H1 (cell line): Measurements from ENCODE around the gene OAT. TPM values are rescaled to one million over a fixed set of nuclear protein-coding genes. Genes with fewer than 3 reads are reported as not detected.

Source experiments
- CTCF ChIA-PET: fragments of 300-600 bp; sonication (Branson Sonifier 250); formaldehyde crosslinking; loops from one replicate; lab custom pipeline; 2021; ENCODE audit not compliant: partially characterized antibody; lab: Charles Lee
- POLR2A ChIA-PET: fragments of 300-600 bp; sonication (Branson Sonifier 250); formaldehyde crosslinking; loops from one replicate; lab custom pipeline; 2021; ENCODE audit warnings: inconsistent platforms; ENCODE audit not compliant: partially characterized antibody; lab: Charles Lee
- DNase-seq, 2 experiments: peaks; one replicate each; pipeline versions ENCODE4 v3.0.0 to v3.0.0-alpha.2; 2010 to 2022; ENCODE audit warnings: low spot score in 2 of 2, low read depth in 1 of 2, mixed read lengths in 1 of 2
- FAIRE-seq: peaks from 2 replicates; lab custom pipeline; 2011; peaks lifted over from hg19 to GRCh38; lab: Jason Lieb, UNC
- H2AFZ ChIP-seq: 2 replicates; pipeline ENCODE4 v1.8.1; 2012; ENCODE audit warnings: low read length, inconsistent platforms
- H2AK5ac ChIP-seq: 2 replicates; pipeline ENCODE4 v1.6.1; 2013; ENCODE audit warnings: low read depth, low read length
- H2BK120ac ChIP-seq: replicated peaks from 2 replicates; pipeline ENCODE3; 2013; ENCODE audit warnings: low read depth, low read length, inconsistent platforms
- H2BK12ac ChIP-seq: 2 replicates; pipeline ENCODE4 v1.6.1; 2013; ENCODE audit warnings: low read depth, low read length
- H2BK15ac ChIP-seq: 2 replicates; pipeline ENCODE4 v1.6.1; 2013; ENCODE audit warnings: low read length
- H2BK20ac ChIP-seq: 2 replicates; pipeline ENCODE4 v1.6.1; 2013; ENCODE audit warnings: low read length
- H2BK5ac ChIP-seq: 2 replicates; pipeline ENCODE4 v1.6.1; 2013; ENCODE audit warnings: low read depth, low read length
- H3K14ac ChIP-seq: 2 replicates; pipeline ENCODE4 v1.6.1; 2013; ENCODE audit warnings: inconsistent platforms; ENCODE audit not compliant: insufficient read length
- H3K18ac ChIP-seq: 2 replicates; pipeline ENCODE4 v1.6.1; 2013; ENCODE audit warnings: low read length; ENCODE audit errors: extremely low read depth
- H3K23ac ChIP-seq: 2 replicates; pipeline ENCODE4 v1.6.1; 2013; ENCODE audit warnings: inconsistent platforms; ENCODE audit not compliant: insufficient read length
- H3K23me2 ChIP-seq: 2 replicates; pipeline ENCODE4 v1.6.1; 2013; ENCODE audit warnings: low read depth, low read length
- H3K27ac ChIP-seq: 2 replicates; pipeline ENCODE4 v1.6.1; 2011; ENCODE audit warnings: low read depth, low read length, inconsistent platforms
- H3K27me3 ChIP-seq, 4 experiments: replicated peaks in 1 of 4; 1 replicate in 1 of 4; 2 replicates in 3 of 4; pipeline versions ENCODE4 v1.6.1 to v1.8.1; 2011 to 2013; ENCODE audit warnings: low read length in 3 of 4, mild to moderate bottlenecking in 3 of 4, inconsistent platforms in 2 of 4, mixed read lengths in 2 of 4, moderate library complexity in 1 of 4; ENCODE audit not compliant: control insufficient read depth in 3 of 4, insufficient read depth in 3 of 4; ENCODE audit errors: extremely low read depth in 1 of 4
- H3K36me3 ChIP-seq, 4 experiments: 2 replicates each; pipeline versions ENCODE4 v1.6.1 to v1.8.1; 2011 to 2013; ENCODE audit warnings: mild to moderate bottlenecking in 4 of 4, low read length in 3 of 4, moderate library complexity in 2 of 4, control low read depth in 1 of 4, inconsistent platforms in 1 of 4; ENCODE audit not compliant: insufficient read depth in 4 of 4, control insufficient read depth in 2 of 4
- H3K4ac ChIP-seq: replicated peaks from 2 replicates; pipeline ENCODE3; 2013; ENCODE audit warnings: low read length, low read depth, mixed read lengths, inconsistent platforms; ENCODE audit not compliant: insufficient read length
- H3K4me1 ChIP-seq, 4 experiments: replicated peaks in 1 of 4; 1 replicate in 1 of 4; 2 replicates in 3 of 4; pipeline versions ENCODE4 v1.6.1 to v1.8.1; 2011 to 2013; ENCODE audit warnings: low read length in 3 of 4, inconsistent platforms in 2 of 4, mixed read lengths in 1 of 4; ENCODE audit not compliant: insufficient read depth in 4 of 4, control insufficient read depth in 3 of 4
- H3K4me2 ChIP-seq, 2 experiments: 2 replicates each; pipeline versions ENCODE4 v1.6.1 to v1.8.1; 2011 to 2013; ENCODE audit warnings: low read depth in 2 of 2, low read length in 2 of 2, control low read depth in 1 of 2, inconsistent platforms in 1 of 2, mild to moderate bottlenecking in 1 of 2; ENCODE audit not compliant: insufficient read depth in 1 of 2
- H3K4me3 ChIP-seq, 4 experiments: fragments of 200-600, 300-600 bp in 1 of 4; sonication (generic), shearing (Covaris generic), sonication (Bioruptor Twin) in 1 of 4; 2 replicates each; pipeline versions ENCODE4 v1.5.1 to v1.8.1; 2011 to 2016; ENCODE audit warnings: low read length in 4 of 4, low read depth in 3 of 4, control low read depth in 2 of 4, inconsistent platforms in 2 of 4, mild to moderate bottlenecking in 2 of 4, mixed read lengths in 1 of 4, moderate library complexity in 1 of 4; ENCODE audit not compliant: insufficient read depth in 2 of 4; ENCODE audit errors: extremely low read depth in 1 of 4
- H3K56ac ChIP-seq: replicated peaks from 2 replicates; pipeline ENCODE3; 2013; ENCODE audit warnings: low read depth, mild to moderate bottlenecking, mixed read lengths, low read length, inconsistent platforms; ENCODE audit not compliant: insufficient read length
- H3K79me1 ChIP-seq: 2 replicates; pipeline ENCODE4 v1.6.1; 2013; ENCODE audit warnings: low read depth, low read length, control low read depth
- H3K79me2 ChIP-seq, 2 experiments: 2 replicates each; pipeline versions ENCODE4 v1.6.1 to v1.8.1; 2012 to 2013; ENCODE audit warnings: low read length in 2 of 2, mild to moderate bottlenecking in 2 of 2, inconsistent platforms in 1 of 2; ENCODE audit not compliant: insufficient read depth in 2 of 2, control insufficient read depth in 1 of 2
- H3K9ac ChIP-seq, 4 experiments: replicated peaks in 1 of 4; 1 replicate in 1 of 4; 2 replicates in 3 of 4; pipeline versions ENCODE4 v1.6.1 to v1.8.1; 2011 to 2013; ENCODE audit warnings: low read depth in 3 of 4, low read length in 3 of 4, control low read depth in 2 of 4, mild to moderate bottlenecking in 2 of 4, moderate library complexity in 2 of 4, inconsistent platforms in 1 of 4; ENCODE audit errors: extremely low read depth in 1 of 4
- H3K9me3 ChIP-seq, 2 experiments: 2 replicates each; pipeline versions ENCODE4 v1.6.1 to v1.8.1; 2012 to 2013; ENCODE audit warnings: mild to moderate bottlenecking in 2 of 2, moderate library complexity in 2 of 2, control low read depth in 1 of 2, inconsistent platforms in 1 of 2, low read depth in 1 of 2, low read length in 1 of 2, mixed read lengths in 1 of 2; ENCODE audit not compliant: insufficient read depth in 2 of 2
- H4K20me1 ChIP-seq, 2 experiments: replicated peaks in 1 of 2; 2 replicates each; pipeline versions ENCODE3 to v1.8.1; 2011 to 2013; ENCODE audit warnings: inconsistent platforms in 2 of 2, low read length in 2 of 2, mild to moderate bottlenecking in 1 of 2; ENCODE audit not compliant: insufficient read depth in 2 of 2, control insufficient read depth in 1 of 2
- H4K5ac ChIP-seq: 2 replicates; pipeline ENCODE4 v1.6.1; 2013; ENCODE audit warnings: low read length, low read depth, mixed read lengths, inconsistent platforms; ENCODE audit not compliant: insufficient read length
- H4K8ac ChIP-seq: 2 replicates; pipeline ENCODE4 v1.8.0; 2013; ENCODE audit warnings: mild to moderate bottlenecking, moderate library complexity, low read length, inconsistent platforms; ENCODE audit not compliant: insufficient read depth; ENCODE audit errors: extremely low read depth
- H4K91ac ChIP-seq: replicated peaks from 2 replicates; pipeline ENCODE3; 2013; ENCODE audit warnings: low read length, mixed read lengths, inconsistent platforms; ENCODE audit not compliant: insufficient read length
- CREB1 ChIP-seq: IDR thresholded peaks from 2 replicates; pipeline ENCODE4 v1.6.1; 2012; ENCODE audit warnings: inconsistent platforms
- GTF2F1 ChIP-seq: IDR thresholded peaks from 2 replicates; pipeline ENCODE4 v1.6.1; 2012; ENCODE audit warnings: low read depth, low read length, improper control_type of control experiment, borderline replicate concordance
- HDAC6 ChIP-seq: IDR thresholded peaks from one replicate; pipeline ENCODE4 v1.7.1; 2012; ENCODE audit warnings: low read depth, mild to moderate bottlenecking, inconsistent platforms, low read length, moderate library complexity
- KDM4A ChIP-seq: IDR thresholded peaks from one replicate; pipeline ENCODE4 v1.7.1; 2012; ENCODE audit warnings: low read depth, mild to moderate bottlenecking, moderate library complexity, low read length, inconsistent platforms; ENCODE audit not compliant: severe bottlenecking
- POLR2A ChIP-seq, 2 experiments: IDR thresholded peaks; 1 replicate in 1 of 2; 2 replicates in 1 of 2; pipeline ENCODE4 v1.6.1; 2011; ENCODE audit warnings: low read depth in 2 of 2, low read length in 2 of 2, mild to moderate bottlenecking in 2 of 2; ENCODE audit errors: control extremely low read depth in 1 of 2
- TCF12 ChIP-seq: IDR thresholded peaks from 2 replicates; pipeline ENCODE4 v1.6.1; 2011; ENCODE audit warnings: low read depth, mild to moderate bottlenecking, low read length
- WGBS, 2 experiments: shearing (Covaris generic) in 1 of 2; methylation state at CpG; one replicate each; pipeline versions ENCODE4 v1.1.6 to v1.1.7; 2013 to 2015; ENCODE audit warnings: low lambda C conversion rate in 2 of 2, mixed read lengths in 2 of 2, inconsistent platforms in 1 of 2, low coverage in 1 of 2, missing lambda C conversion rate in 1 of 2; ENCODE audit not compliant: insufficient replicate concordance in 2 of 2, insufficient coverage in 1 of 2, insufficient read length in 1 of 2; ENCODE audit errors: extremely low coverage in 1 of 2, missing lambda C conversion rate in 1 of 2; 5-methylcytosine and 5-hydroxymethylcytosine counted together
- polyA plus RNA-seq, 7 experiments: library from polyadenylated mRNA; depleted of rRNA in 3 of 7; stranded (reverse) in 5 of 7; unstranded in 2 of 7; fragments of >200 nt in 5 of 7; fragments of 200-250 nt in 2 of 7; gene quantifications; 1 replicate in 5 of 7; 2 replicates in 1 of 7; 4 replicates in 1 of 7; pipeline versions ENCODE4 v1.2.1 to v1.2.3, GENCODE V29; 2011 to 2013; ENCODE audit warnings: missing spikeins in 2 of 7, mixed read lengths in 2 of 7
- total RNA-seq: library from RNA; stranded (reverse); fragmentation: NEBNext Ultra II Directional; extraction: Animal tissue kit (Norgen Biotek cat#: 25700); gene quantifications from 2 replicates; pipeline ENCODE4 v1.2.1, GENCODE V29; 2021

Gene OAT
- total and polyA plus RNA-seq, 2 of the 8 experiments (the other 6 are each of a cell fraction or from before 2014, with no cell fraction given) = 67.8 to 121 TPM

GRCh38 chr10:124419635-124420034, 912 bp upstream of the OAT start:
- H3K9me3 ChIP-seq = no peaks in the 10 kb centered on the region
- WGBS, 2 experiments = 87% methylated on average over 10 of the region's 10 CpGs; no CpG with 5 or more reads in 1 of the 2 experiments
- H4K5ac ChIP-seq = no peak overlapping the region
- no peak overlapping the region for H4K8ac ChIP-seq
- peak overlapping the region; percentile 93 for H4K91ac ChIP-seq
- H2BK120ac ChIP-seq = no peak overlapping the region
- H3K18ac ChIP-seq = no peak overlapping the region
- TF ChIP-seq KDM4A = no peak
- TF ChIP-seq CREB1 = no peak
- TF ChIP-seq TCF12 = no peak
- TF ChIP-seq HDAC6 = no peak
- no peak for TF ChIP-seq POLR2A (IDR thresholded peaks at IDR 0.05; ENCODE audit: control extremely low read depth in 1 of 2, low read depth in 2 of 2, low read length in 2 of 2)
- TF ChIP-seq GTF2F1 = no peak
- TF ChIP-seq, all 59 proteins: peak for 0
- Histone ChIP-seq H3K56ac (no peak overlapping the region), H3K4me3 (peak overlapping the region in 1 of 4 experiments; percentile 79; a peak in 3 of 8 replicates), H3K23ac (no peak overlapping the region), H2BK12ac (peak overlapping the region; percentile 90), H2BK20ac (0 out of 2 replicates have a peak overlapping the region, but pooled peaks have one; percentile 48), H3K4me2 (peak overlapping the region; percentile 56 to 75), H2BK5ac (no peak overlapping the region), H2BK15ac (peak overlapping the region; percentile 72), H3K27me3 (peaks cover 0 to 2% (median 0%) of the 10 kb centered on the region in 4 experiments; a peak in 1 of 7 replicates), H3K79me2 (peaks cover 0 to 30% of the 10 kb centered on the region in 2 experiments; a peak in 3 of 4 replicates), H3K4ac (no peak overlapping the region), H3K36me3 (no peaks in the 10 kb centered on the region), H3K14ac (no peak overlapping the region), H4K20me1 (peaks cover 0 to 5% of the 10 kb centered on the region in 2 experiments), H3K23me2 (peaks cover 7% of the 10 kb centered on the region; the same call in 1 of the 2 replicates), H3K79me1 (no peaks in the 10 kb centered on the region), H3K9ac (no peak overlapping the region), H2AFZ (no peak overlapping the region), H2AK5ac (peak overlapping the region; percentile 70; the same call in 1 of the 2 replicates), H3K4me1 (peaks cover 2 to 5% (median 4%) of the 10 kb centered on the region in 4 experiments; a peak in 5 of 7 replicates), H3K27ac (no peak overlapping the region)
- DNase-seq = no peak
- ChIA-PET CTCF (interaction anchor here (0.8 to 2.7 kb wide), 11 partner anchors 8 to 425 kb away, joined by 3 to 9 read pairs (median 4); no protein-coding TSS in a partner anchor), POLR2A (interaction anchor here (0.8 to 4.7 kb wide), 11 partner anchors 9 to 117 kb away, joined by 3 to 43 read pairs (median 8); partner anchors contain the start of genes LHPP and NKX1-2)
- FAIRE-seq = no peak
